RPMI7951 (cell line): Measurements from ENCODE around the gene LCE3B. TPM values are rescaled to one million over a fixed set of nuclear protein-coding genes. Genes with fewer than 3 reads are reported as not detected.

Source experiments
- DNase-seq: peaks from one replicate; pipeline ENCODE4 v3.0.0-alpha.2; 2012; ENCODE audit warnings: low read depth
- total RNA-seq: library from RNA; depleted of rRNA; stranded (reverse); fragments of >200 nt; shearing (Covaris generic); gene quantifications from 2 replicates; pipeline ENCODE4 v1.2.3, GENCODE V29; 2014; rRNA removed

Gene LCE3B
- total RNA-seq, 1 experiment from 2014 or later: not detected

DNA sequence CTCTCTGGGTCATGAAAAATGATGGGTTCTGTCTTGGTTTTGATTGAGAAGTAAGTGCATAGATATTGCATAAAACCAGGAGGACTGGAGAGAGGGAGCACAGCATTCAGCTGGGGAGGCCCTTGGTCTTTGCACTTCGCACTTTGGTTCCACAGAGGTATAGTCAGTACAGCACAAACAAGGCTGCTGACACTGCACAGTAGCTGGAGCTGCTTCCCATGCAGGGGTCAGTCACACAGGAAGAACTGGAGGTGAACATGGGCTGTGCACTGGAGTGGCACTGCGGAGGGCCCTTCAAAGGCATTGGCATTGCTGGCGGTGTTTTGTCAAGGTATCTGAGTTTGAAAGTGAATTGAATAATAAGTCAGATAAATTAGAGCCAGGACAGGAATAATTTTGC is 45.0 kb downstream of the LCE3B start:
- DNase-seq: no peak

GRCh38 chr1:152663098-152663497 is 49.5 kb downstream of the LCE3B start, which contains the start of gene LCE2D:
Gene LCE2D, plus strand, starts transcription at chr1:152663380. Its CDS starts 726 bp downstream, at chr1:152664106.
- no peak for DNase-seq

Other genes starting within 250 kb of the LCE3B start
- gene CRNN, start 199.5 kb upstream of the LCE3B start, total RNA-seq: not detected in 2 replicates
- gene LCE5A, start 103.0 kb upstream of the LCE3B start, total RNA-seq: not detected in 2 replicates
- not detected in 2 replicates for gene CRCT1, start 99.3 kb upstream of the LCE3B start, total RNA-seq
- not detected in 2 replicates for gene LCE3E, start 47.0 kb upstream of the LCE3B start, total RNA-seq
- gene LCE3D, start 33.3 kb upstream of the LCE3B start, total RNA-seq: not detected in 2 replicates
- not detected in 2 replicates for gene LCE3C, start 13.6 kb upstream of the LCE3B start, total RNA-seq
- gene LCE3A, start 9.3 kb downstream of the LCE3B start, total RNA-seq: not detected in 2 replicates
- gene LCE2D, start 49.6 kb downstream of the LCE3B start, total RNA-seq: not detected in 2 replicates
- not detected in 2 replicates for gene LCE2C, start 61.5 kb downstream of the LCE3B start, total RNA-seq
- not detected in 2 replicates for gene LCE2B, start 72.3 kb downstream of the LCE3B start, total RNA-seq
- not detected in 2 replicates for gene LCE2A, start 84.5 kb downstream of the LCE3B start, total RNA-seq
- not detected in 2 replicates for gene LCE4A, start 94.3 kb downstream of the LCE3B start, total RNA-seq
- gene KPRP, start 144.2 kb downstream of the LCE3B start, total RNA-seq: not detected in 2 replicates
- gene LCE1F, start 161.3 kb downstream of the LCE3B start, total RNA-seq: not detected in 2 replicates
- not detected in 2 replicates for gene LCE1E, start 172.4 kb downstream of the LCE3B start, total RNA-seq
- gene LCE1D, start 182.9 kb downstream of the LCE3B start, total RNA-seq: not detected in 2 replicates
- gene LCE1C, start 192.8 kb downstream of the LCE3B start, total RNA-seq: not detected in 2 replicates
- not detected in 2 replicates for gene LCE1B, start 198.2 kb downstream of the LCE3B start, total RNA-seq
- gene LCE1A, start 213.7 kb downstream of the LCE3B start, total RNA-seq: not detected in 2 replicates
- gene LCE6A, start 229.0 kb downstream of the LCE3B start, total RNA-seq: not detected in 2 replicates
- not detected in 2 replicates for gene LCE7A, start 246.2 kb downstream of the LCE3B start, total RNA-seq